Measurements from ENCODE around the gene SLC7A9. TPM values are rescaled to one million over a fixed set of nuclear protein-coding genes. Genes with fewer than 3 reads are reported as not detected.
"Not testable (repeated sequence)": the region's sequence is repeated elsewhere in the genome, so short reads cannot be mapped to it uniquely, and the experiment has no call there.

SLC7A9 gene
- total RNA-seq, 1 donor from 2014 or later, result 1.6 TPM

- FAIRE-seq (no peak), DNase-seq (ENCODE audit: low spot score in 2 of 2) (no peak)
These were observed 59.1 kb downstream of the SLC7A9 start for GRCh38 chr19:32810452-32810851.

DNA sequence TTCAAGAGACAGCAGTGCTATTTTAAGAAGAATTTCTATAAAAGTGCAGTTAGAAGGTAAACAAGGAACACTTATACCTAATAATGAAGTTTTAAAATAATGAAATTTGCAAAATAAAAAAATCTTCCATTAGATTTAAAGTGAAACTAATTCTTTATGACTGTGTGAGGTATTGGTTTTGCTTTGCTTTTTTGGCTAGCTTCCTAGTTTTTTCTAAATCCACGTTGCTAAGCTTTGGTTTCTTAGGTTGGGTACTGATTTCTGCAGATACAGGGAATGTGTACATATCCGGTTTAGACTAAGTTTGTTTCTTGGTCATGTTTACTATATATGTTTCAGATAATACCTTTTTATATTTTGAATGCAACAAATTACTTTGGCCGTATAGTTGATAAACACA, 59.8 kb downstream of the SLC7A9 start:
- DNase-seq (ENCODE audit: low spot score in 2 of 2), result no peak
- FAIRE-seq, result no peak

- no peak for DNase-seq (ENCODE audit: low spot score in 2 of 2)
- no peak for FAIRE-seq
These were observed 60.3 kb downstream of the SLC7A9 start for GRCh38 chr19:32809254-32809653.

DNA sequence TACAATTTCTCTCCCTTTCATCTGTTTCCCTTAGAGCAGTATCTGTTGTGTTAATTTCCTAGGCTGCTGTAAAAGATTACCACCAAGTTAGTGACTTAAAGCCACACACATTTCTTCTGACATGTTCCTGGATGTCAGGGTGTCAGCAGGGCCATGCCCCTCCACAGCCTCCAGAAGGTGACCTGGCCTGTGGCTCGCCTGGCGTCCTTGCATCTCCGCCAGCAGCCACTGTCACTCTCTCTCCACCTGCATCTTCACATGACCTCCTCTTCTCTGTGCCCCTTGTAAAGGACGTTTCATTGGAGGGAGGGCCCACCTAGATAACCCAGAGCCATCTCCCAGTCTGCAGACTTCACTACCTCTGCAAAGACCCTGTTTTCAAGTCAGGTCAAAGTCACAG, 61.3 kb downstream of the SLC7A9 start:
- no peak for DNase-seq (ENCODE audit: low spot score in 2 of 2)
- FAIRE-seq, result no peak

GRCh38 chr19:32802840-32803239, 66.7 kb downstream of the SLC7A9 start:
- FAIRE-seq, result no peak
- DNase-seq (ENCODE audit: low spot score in 2 of 2), result no peak

DNA sequence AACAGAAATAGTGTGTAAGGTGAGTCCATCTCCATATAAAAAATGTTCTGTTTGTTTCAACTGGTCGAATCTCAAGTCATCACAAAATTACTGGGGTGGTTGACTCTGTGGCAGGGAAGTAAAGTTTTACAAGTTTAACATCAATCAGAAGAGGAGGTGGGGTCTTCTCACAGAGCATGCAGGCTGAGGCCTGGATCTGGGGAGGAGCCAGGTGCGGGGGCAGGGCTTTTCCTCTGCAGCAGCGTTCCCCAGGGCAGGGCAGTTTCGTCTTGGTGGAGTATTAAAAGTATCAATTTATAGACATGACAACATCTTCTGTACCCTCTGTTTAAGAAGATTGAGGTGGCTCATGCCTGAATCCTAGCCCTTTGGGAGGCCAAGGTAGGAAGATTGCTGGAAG, 68.8 kb downstream of the SLC7A9 start:
- FAIRE-seq, result no peak
- no peak for DNase-seq (ENCODE audit: low spot score in 2 of 2)

DNA sequence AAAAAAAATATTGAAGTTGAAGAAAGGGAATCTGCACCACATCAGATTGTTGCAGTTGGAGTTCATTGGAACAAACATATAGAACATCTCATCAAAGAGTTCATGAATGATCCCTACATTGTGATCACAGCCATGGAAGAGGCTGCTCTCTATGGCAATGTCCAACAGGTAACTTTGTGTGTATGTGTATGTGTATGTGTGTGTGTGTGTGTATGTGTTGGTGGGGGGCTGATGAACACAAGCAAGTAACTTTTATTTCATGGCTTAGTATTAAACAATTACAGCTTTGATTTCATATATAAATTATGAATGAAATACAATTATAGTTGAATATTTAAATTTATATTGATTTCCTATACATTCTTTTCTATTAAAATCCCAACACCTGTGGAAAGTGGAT, 69.4 kb downstream of the SLC7A9 start:
- FAIRE-seq (no peak), DNase-seq (ENCODE audit: low spot score in 2 of 2) (no peak)

DNA sequence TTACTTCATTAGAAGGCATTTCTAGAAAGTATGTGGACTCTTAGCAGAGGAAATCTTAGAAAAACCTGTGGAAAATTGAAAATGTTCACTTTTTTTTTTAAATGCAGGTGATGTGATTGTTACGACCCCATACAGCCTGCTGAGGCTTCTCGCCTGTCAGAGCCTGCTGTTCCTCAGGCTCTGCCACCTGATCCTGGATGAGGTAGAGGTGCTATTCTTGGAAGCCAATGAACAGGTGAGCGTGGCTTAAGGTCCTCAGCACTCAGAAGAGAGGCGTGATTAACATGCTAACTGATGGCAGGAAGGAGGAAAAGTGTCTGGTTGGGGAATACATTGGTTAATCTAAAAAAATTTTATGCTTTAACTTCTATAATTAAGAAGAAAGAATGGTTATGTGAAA, 71.4 kb downstream of the SLC7A9 start:
- FAIRE-seq, result no peak
- DNase-seq (ENCODE audit: low spot score in 2 of 2), result no peak

- DNase-seq (ENCODE audit: low spot score in 2 of 2), result no peak
- FAIRE-seq, result no peak
These were observed 80.1 kb downstream of the SLC7A9 start for GRCh38 chr19:32789429-32789828.

GRCh38 chr19:32787895-32788294, 81.7 kb downstream of the SLC7A9 start:
- not testable (repeated sequence) for DNase-seq (ENCODE audit: low spot score in 2 of 2); FAIRE-seq

DNA sequence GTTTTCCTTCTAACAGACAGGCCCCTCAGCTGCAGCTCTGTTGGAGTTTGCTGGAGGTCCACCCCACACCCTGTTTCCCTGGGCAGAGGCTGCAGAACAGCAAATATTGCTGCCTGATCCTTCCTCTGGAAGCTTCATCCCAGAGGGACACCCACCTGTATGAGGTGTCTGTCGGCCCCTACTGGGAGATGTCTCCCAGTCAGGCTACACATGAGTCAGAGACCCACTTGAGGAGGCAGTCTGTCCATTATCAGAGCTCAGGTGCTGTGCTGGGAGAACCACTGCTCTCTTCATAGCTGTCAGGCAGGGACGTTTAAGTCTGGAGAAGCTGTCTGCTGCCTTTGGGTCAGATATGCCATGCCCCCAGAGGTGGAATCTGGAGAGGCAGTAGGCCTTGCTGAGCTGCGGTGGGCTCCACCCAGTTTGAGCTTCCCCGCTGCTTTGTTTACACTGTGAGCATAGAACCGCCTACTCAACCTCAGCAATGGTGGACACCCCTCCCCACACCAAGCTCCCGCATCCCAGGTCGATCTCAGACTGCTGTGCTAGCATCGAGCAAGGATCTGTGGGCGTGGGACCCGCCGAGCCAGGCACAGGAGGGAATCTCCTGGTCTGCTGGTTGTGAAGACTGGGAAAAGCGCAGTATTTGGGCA, 82.3 kb downstream of the SLC7A9 start:
- FAIRE-seq; DNase-seq (ENCODE audit: low spot score in 2 of 2): not testable (repeated sequence)

DNA sequence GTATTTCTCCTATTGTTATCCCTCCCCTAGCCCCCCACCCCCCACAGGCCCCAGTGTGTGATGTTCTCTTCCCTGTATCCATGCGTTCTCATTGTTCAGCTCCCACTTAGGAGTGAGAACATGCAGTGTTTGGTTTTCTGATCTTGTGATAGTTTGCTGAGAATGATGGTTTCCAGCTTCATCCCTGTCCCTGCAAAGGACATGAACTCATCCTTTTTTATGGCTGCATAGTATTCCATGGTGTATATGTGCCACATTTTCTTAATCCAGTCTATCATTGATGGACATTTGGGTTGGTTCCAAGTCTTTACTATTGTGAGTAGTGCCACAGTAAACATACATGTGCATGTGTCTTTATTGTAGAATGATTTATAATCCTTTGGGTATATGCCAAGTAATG, 87.5 kb downstream of the SLC7A9 start:
- DNase-seq (ENCODE audit: low spot score in 2 of 2); FAIRE-seq: not testable (repeated sequence)

DNA sequence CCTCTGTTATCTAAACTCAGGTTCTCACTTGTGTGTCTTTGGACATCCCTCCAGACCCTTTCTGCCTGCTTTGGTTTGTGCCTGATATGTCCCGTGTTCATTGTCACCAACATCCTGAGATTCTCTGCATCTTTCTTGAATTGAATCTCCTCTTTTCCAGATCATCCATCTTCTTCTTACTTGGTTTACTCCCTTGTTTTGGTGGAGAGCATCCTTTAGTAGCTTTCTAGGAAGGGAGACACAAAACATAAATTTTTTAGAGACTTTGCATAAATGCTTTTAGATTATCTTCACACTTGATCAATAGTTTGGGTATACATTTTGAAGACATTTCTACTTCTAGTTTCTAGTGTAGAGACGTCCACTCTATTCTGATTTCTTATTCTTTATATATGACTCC, 88.3 kb downstream of the SLC7A9 start:
- FAIRE-seq (no peak), DNase-seq (ENCODE audit: low spot score in 2 of 2) (no peak)

Small RNA genes within 50 kb of the gene (small RNA-seq; reads per million reads assigned to genes)
- gene RN7SKP22, result not detected

Other genes starting within 250 kb of the SLC7A9 start
- 34.2 TPM for gene ANKRD27, start 194.6 kb downstream of the SLC7A9 start, total RNA-seq
- gene RGS9BP, start 193.9 kb downstream of the SLC7A9 start, total RNA-seq, result 0.41 TPM
- 7.3 TPM for gene NUDT19, start 177.9 kb downstream of the SLC7A9 start, total RNA-seq
- 1.2 TPM for gene TDRD12, start 150.0 kb downstream of the SLC7A9 start, total RNA-seq
- gene CEP89, start 102.2 kb upstream of the SLC7A9 start, total RNA-seq, result 24.9 TPM
- gene FAAP24, start 102.5 kb upstream of the SLC7A9 start, total RNA-seq, result 1.6 TPM
- gene RHPN2, start 195.1 kb upstream of the SLC7A9 start, total RNA-seq, result 1.6 TPM
- gene GPATCH1, start 211.4 kb upstream of the SLC7A9 start, total RNA-seq, result 15.5 TPM

Data from frontal cortex (tissue), 4 donors.